Measurements from ENCODE around the gene ZBP1. TPM values are rescaled to one million over a fixed set of nuclear protein-coding genes. Genes with fewer than 3 reads are reported as not detected.

Gene ZBP1
- total RNA-seq, 1 experiment from 2014 or later = not detected

DNA sequence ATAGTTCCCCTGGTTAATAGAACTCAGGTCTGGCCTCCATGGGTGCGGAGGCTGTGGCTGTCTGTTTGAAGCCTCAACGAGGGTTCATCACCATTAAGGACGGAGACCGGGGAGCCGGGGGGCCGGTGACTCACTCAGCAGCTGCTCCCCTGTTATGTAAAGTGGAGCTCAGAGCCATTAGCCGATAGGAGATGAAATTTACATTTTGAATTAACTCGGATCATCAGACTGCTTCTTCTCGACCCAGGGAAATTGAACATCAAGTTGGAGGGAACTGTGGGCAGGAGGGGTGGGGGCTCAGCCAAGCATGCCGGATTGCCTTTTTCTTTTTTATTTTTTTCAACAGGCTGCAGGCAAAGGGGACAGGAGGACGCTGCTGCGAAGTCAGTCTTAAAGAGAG, 47.0 kb downstream of the ZBP1 start:
- TF ChIP-seq EZH2 (IDR thresholded peaks at IDR 0.05) (no peak), TCF7L2 (IDR thresholded peaks at IDR 0.05; ENCODE audit: borderline replicate concordance, extremely low read depth, insufficient read depth, insufficient read length) (no peak), ZFX (IDR thresholded peaks at IDR 0.05) (no peak), RAD21 (IDR thresholded peaks at IDR 0.05; ENCODE audit: low read depth) (no peak)
- no peaks in the 10 kb centered on the region for H3K9me2 ChIP-seq (ENCODE audit: insufficient read depth)
- no peaks in the 10 kb centered on the region for H3K4me1 ChIP-seq (ENCODE audit: control insufficient read depth in 1 of 2, insufficient read depth in 2 of 2, low read length in 2 of 2)
- RAD21 ChIA-PET (ENCODE audit: low non-redundant PET in 1 of 2, low total read pairs in 2 of 2, uncharacterized antibody in 2 of 2, unreplicated experiment in 2 of 2) = no interaction called here
- H3K27me3 ChIP-seq (ENCODE audit: insufficient read depth, low read length) = peaks cover 48% of the 10 kb centered on the region
- H4K20me1 ChIP-seq (ENCODE audit: insufficient read depth) = no peaks in the 10 kb centered on the region
- H3K4me2 ChIP-seq (ENCODE audit: low read length) = no peak overlapping the region
- no peak for DNase-seq (ENCODE audit: low read depth, low spot score)
- H2AFZ ChIP-seq (ENCODE audit: low read depth, low read length, poor library complexity, severe bottlenecking) = no peak overlapping the region
- CTCF ChIA-PET = no interaction called here
- no peaks in the 10 kb centered on the region for H3K9me3 ChIP-seq (ENCODE audit: control insufficient read depth in 1 of 2, insufficient read depth in 1 of 2, low read depth in 1 of 2, low read length in 2 of 2)
- no peaks in the 10 kb centered on the region for H3K79me2 ChIP-seq (ENCODE audit: insufficient read depth, low read length)
- POLR2A ChIA-PET = no interaction called here
- no peak overlapping the region for H3K9ac ChIP-seq (ENCODE audit: low read length)
- no peak for ATAC-seq
- no peak overlapping the region for H3K27ac ChIP-seq (ENCODE audit: low read depth, low read length)
- H3K4me3 ChIP-seq (replicated peaks in 1 of 2; ENCODE audit: low read depth in 1 of 2, low read length in 2 of 2) = no peak overlapping the region
- H3K36me3 ChIP-seq (ENCODE audit: control insufficient read depth in 1 of 2, insufficient read depth in 2 of 2, low read length in 2 of 2) = no peaks in the 10 kb centered on the region
- no TSS peak for BruUV-seq (replicated peaks)
- intact Hi-C loops (cut with micrococcal nuclease) = no loop called here

GRCh38 chr20:57571782-57572416, 48.3 kb downstream of the ZBP1 start:
- no peak overlapping the region for H2AFZ ChIP-seq (ENCODE audit: low read depth, low read length, poor library complexity, severe bottlenecking)
- BruUV-seq (replicated peaks) = no TSS peak
- no peak overlapping the region for H3K4me3 ChIP-seq (replicated peaks in 1 of 2; ENCODE audit: low read depth in 1 of 2, low read length in 2 of 2)
- no peak overlapping the region for H3K9ac ChIP-seq (ENCODE audit: low read length)
- H3K4me1 ChIP-seq (ENCODE audit: control insufficient read depth in 1 of 2, insufficient read depth in 2 of 2, low read length in 2 of 2) = no peaks in the 10 kb centered on the region
- ChIA-PET RAD21 (ENCODE audit: low non-redundant PET in 1 of 2, low total read pairs in 2 of 2, uncharacterized antibody in 2 of 2, unreplicated experiment in 2 of 2) (no interaction called here), POLR2A (no interaction called here), CTCF (no interaction called here)
- intact Hi-C loops (cut with micrococcal nuclease) = no loop called here
- no peak overlapping the region for H3K27ac ChIP-seq (ENCODE audit: low read depth, low read length)
- TF ChIP-seq FOSL1 (IDR thresholded peaks at IDR 0.05; ENCODE audit: low read depth) = no peak
- no peak for TF ChIP-seq EZH2phosphoT487 (IDR thresholded peaks at IDR 0.05; ENCODE audit: borderline replicate concordance)
- TF ChIP-seq POLR2A (IDR thresholded peaks at IDR 0.05; ENCODE audit: borderline replicate concordance, extremely low read depth, insufficient read depth, insufficient read length) = no peak
- H3K79me2 ChIP-seq (ENCODE audit: insufficient read depth, low read length) = no peaks in the 10 kb centered on the region
- H3K27me3 ChIP-seq (ENCODE audit: insufficient read depth, low read length) = peaks cover 46% of the 10 kb centered on the region
- H3K4me2 ChIP-seq (ENCODE audit: low read length) = no peak overlapping the region
- no peaks in the 10 kb centered on the region for H3K9me2 ChIP-seq (ENCODE audit: insufficient read depth)
- ATAC-seq = no peak
- H4K20me1 ChIP-seq (ENCODE audit: insufficient read depth) = no peaks in the 10 kb centered on the region
- H3K9me3 ChIP-seq (ENCODE audit: control insufficient read depth in 1 of 2, insufficient read depth in 1 of 2, low read depth in 1 of 2, low read length in 2 of 2) = no peaks in the 10 kb centered on the region
- no peaks in the 10 kb centered on the region for H3K36me3 ChIP-seq (ENCODE audit: control insufficient read depth in 1 of 2, insufficient read depth in 2 of 2, low read length in 2 of 2)
- no peak for DNase-seq (ENCODE audit: low read depth, low spot score)

All from HCT116 (cell line).